Mesothelial cell of epicardium (in vitro differentiated cells): ENCODE measurements around the gene SYNDIG1. TPM values are rescaled to one million over a fixed set of nuclear protein-coding genes. Genes with fewer than 3 reads are reported as not detected.
A peak's percentile ranks its signal among the peaks of the same experiment; 100 is the strongest.

Experiments used
- DNase-seq, 2 experiments: peaks; one replicate each; pipeline ENCODE4 v3.0.0; 2021; ENCODE audit warnings: low spot score in 2 of 2; ENCODE audit not compliant: unreplicated experiment in 2 of 2
- H3K27ac Mint-ChIP-seq: 2 replicates; pipeline ENCODE4 v1.8.0; 2021; ENCODE audit warnings: mixed read lengths
- H3K27me3 Mint-ChIP-seq: 2 replicates; pipeline ENCODE4 v1.8.0; 2021; ENCODE audit warnings: low read depth, mixed read lengths
- H3K36me3 Mint-ChIP-seq: 2 replicates; pipeline ENCODE4 v1.8.0; 2021; ENCODE audit warnings: mixed read lengths
- H3K4me1 Mint-ChIP-seq: 2 replicates; pipeline ENCODE4 v1.8.0; 2021; ENCODE audit warnings: mixed read lengths
- H3K4me3 Mint-ChIP-seq: 2 replicates; pipeline ENCODE4 v1.8.0; 2021; ENCODE audit warnings: mild to moderate bottlenecking, moderate library complexity, mixed read lengths
- H3K9me3 Mint-ChIP-seq: 2 replicates; pipeline ENCODE4 v1.8.0; 2021; ENCODE audit warnings: mixed read lengths
- total RNA-seq: library from RNA; stranded (reverse); gene quantifications from 3 replicates; pipeline ENCODE4 v1.2.1, GENCODE V29; 2021
- TF ChIP-seq, protein P1 (sequence below): fragments of 200-600 bp; sonication (generic); IDR thresholded peaks from one replicate; pipeline ENCODE4 v1.5.0; 2021; ENCODE audit warnings: antibody characterized with exemption; ENCODE audit not compliant: unreplicated experiment

Gene SYNDIG1
- total RNA-seq, 1 donor from 2014 or later: 0.80 TPM

DNA sequence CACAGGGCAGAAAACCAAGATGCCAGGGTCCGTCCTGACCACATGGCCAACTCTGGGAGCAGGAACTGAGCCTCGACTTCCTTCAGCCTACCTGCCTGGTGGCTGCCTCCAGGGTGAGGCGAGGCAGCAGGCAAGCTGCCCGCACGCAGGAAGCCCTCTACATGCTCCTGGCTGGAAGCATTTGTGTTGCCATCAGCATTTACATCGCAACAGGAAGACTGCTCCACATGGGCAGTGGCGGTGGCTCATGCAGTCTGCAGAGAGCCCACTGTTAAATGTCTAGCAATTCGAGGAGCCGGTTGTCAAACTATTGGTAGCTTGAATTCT is 233.8 kb downstream of the SYNDIG1 start:
- no peaks in the 10 kb centered on the region for H3K4me1 Mint-ChIP-seq
- TF ChIP-seq, protein P1, sequence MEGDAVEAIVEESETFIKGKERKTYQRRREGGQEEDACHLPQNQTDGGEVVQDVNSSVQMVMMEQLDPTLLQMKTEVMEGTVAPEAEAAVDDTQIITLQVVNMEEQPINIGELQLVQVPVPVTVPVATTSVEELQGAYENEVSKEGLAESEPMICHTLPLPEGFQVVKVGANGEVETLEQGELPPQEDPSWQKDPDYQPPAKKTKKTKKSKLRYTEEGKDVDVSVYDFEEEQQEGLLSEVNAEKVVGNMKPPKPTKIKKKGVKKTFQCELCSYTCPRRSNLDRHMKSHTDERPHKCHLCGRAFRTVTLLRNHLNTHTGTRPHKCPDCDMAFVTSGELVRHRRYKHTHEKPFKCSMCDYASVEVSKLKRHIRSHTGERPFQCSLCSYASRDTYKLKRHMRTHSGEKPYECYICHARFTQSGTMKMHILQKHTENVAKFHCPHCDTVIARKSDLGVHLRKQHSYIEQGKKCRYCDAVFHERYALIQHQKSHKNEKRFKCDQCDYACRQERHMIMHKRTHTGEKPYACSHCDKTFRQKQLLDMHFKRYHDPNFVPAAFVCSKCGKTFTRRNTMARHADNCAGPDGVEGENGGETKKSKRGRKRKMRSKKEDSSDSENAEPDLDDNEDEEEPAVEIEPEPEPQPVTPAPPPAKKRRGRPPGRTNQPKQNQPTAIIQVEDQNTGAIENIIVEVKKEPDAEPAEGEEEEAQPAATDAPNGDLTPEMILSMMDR: no peak
- H3K9me3 Mint-ChIP-seq: no peaks in the 10 kb centered on the region
- H3K36me3 Mint-ChIP-seq: no peaks in the 10 kb centered on the region
- no peak overlapping the region for H3K27ac Mint-ChIP-seq
- DNase-seq: no peak
- H3K4me3 Mint-ChIP-seq: no peak overlapping the region
- peaks cover 26% of the 10 kb centered on the region for H3K27me3 Mint-ChIP-seq

DNA sequence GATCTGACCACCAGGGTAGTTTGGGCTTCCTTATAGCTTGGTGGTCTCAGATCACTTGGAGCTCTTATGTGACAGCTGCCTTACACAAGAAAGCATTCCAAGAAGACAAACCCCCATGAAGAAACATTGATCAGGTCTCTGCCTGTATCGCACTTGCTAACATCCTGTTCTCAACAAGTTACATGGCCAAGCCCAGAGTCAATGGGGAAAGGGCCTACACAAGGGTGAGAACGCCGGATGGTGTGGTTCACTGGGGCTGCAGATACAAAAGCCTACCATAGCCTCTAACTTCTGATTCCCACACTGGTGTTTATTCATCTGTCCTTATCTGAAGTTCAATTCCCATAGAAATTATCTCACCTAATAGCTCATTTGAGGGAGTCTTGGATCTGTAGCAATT is 235.5 kb downstream of the SYNDIG1 start:
- no peak for DNase-seq
- no peaks in the 10 kb centered on the region for H3K9me3 Mint-ChIP-seq

DNA sequence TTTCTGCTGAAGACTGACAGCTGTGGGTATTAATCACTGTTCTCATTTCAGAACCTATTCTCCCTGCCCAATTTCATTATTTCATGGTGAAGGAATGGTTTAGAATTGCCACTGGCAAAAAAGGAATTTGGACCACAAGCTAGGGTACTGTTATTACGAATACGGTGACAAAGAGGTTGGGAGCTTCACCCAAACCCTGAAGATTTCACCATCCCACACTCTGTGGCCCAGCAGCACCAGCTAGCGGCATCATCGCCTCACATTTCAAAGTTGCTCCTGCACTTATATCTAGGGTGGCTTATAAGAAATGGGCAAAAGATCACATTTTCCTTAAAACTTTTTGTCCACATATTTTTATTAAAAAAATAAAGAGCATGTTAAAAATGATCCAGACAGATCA is 236.1 kb downstream of the SYNDIG1 start:
- TF ChIP-seq, protein P1: no peak
- Mint-ChIP-seq H3K4me1 (no peaks in the 10 kb centered on the region), H3K9me3 (no peaks in the 10 kb centered on the region), H3K36me3 (no peaks in the 10 kb centered on the region), H3K27ac (no peak overlapping the region), H3K4me3 (no peak overlapping the region), H3K27me3 (peaks cover 37% of the 10 kb centered on the region)
- DNase-seq: no peak

More for the DNA sequence above, 235.5 kb downstream of the SYNDIG1 start:
- Mint-ChIP-seq H3K36me3 (no peaks in the 10 kb centered on the region), H3K27ac (no peak overlapping the region), H3K4me1 (no peaks in the 10 kb centered on the region), H3K4me3 (no peak overlapping the region), H3K27me3 (peaks cover 34% of the 10 kb centered on the region)
- TF ChIP-seq, protein P1: no peak

DNA sequence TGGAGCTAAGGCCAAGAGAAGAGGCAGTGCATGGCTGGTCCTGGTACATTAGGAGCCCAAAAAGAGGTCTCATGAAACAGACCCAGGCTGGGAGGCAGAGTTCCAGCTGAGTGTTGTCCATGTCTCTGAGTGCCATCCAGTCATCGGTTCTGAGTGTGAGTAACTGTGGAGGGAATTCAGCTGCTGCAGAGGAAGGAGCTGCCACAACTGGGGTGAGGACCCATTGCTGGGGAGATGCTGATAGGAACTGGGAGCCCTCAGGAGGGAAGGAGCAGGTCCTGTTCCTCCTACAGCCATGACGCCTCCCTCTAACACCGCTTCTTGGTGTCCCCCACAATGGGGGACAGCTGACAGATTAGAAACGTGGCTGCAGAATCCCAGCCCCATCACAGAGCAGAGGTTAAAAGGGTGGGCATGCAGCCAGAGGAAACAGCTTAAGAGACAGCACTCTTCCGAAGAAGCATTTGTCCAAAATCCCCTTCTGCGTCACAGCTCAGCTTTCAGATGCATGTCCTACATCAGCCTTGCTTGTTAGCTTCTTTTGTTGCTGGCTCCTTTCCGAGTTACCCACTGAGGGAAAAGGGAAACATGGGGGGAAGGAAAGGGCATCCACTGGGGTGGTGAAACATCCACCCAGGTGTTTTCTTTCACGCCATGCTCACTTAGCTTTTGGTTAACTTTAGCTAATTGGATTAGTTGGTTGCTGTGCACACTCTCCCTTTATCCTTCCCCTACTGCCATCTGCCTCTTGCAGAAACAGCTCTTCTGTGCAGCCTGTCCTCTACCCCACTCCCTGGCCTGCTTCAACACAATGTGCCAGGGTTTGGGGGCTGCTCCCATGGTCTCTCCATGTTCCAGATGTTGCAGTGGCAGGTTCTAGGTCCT is 239.2 kb downstream of the SYNDIG1 start:
- H3K4me1 Mint-ChIP-seq: no peaks in the 10 kb centered on the region
- peak in 1 of 2 experiments; percentile 25 for DNase-seq
- no peak overlapping the region for H3K27ac Mint-ChIP-seq
- TF ChIP-seq, protein P1: no peak
- H3K27me3 Mint-ChIP-seq: peaks cover 37% of the 10 kb centered on the region
- no peaks in the 10 kb centered on the region for H3K36me3 Mint-ChIP-seq
- peaks cover 14% of the 10 kb centered on the region for H3K9me3 Mint-ChIP-seq
- no peak overlapping the region for H3K4me3 Mint-ChIP-seq
